ENCODE data around the gene CYB561. TPM values are rescaled to one million over a fixed set of nuclear protein-coding genes. Genes with fewer than 3 reads are reported as not detected.

Gene CYB561
- total and polyA plus RNA-seq, 4 donors = 41.2 to 97.9 (median 45.8) TPM

DNA sequence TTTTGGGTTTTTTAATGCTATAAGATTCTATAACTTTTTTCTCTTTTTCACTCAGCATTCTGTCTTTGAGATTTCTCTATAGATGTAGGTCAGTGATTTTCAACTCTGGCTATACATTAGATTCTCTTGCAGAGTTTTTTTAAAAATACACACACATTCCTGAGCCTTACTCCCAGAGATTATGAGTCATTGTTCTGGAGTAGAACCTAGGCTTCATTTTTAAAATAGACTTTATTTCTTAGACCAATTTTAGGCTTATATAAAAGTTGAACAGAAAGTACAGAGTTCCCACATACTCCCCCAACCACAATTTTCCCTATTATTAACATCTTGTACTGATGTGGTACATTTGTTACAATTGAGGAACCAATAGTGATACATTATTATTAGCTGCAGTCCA is 63.3 kb downstream of the CYB561 start:
- no peak overlapping the region for H3K9ac ChIP-seq (ENCODE audit: insufficient read depth in 1 of 2, low read length in 2 of 2)
- DNase-seq (no peak), ATAC-seq (ENCODE audit: insufficient read depth, low FRiP score) (no peak)
- TF ChIP-seq, protein P1, sequence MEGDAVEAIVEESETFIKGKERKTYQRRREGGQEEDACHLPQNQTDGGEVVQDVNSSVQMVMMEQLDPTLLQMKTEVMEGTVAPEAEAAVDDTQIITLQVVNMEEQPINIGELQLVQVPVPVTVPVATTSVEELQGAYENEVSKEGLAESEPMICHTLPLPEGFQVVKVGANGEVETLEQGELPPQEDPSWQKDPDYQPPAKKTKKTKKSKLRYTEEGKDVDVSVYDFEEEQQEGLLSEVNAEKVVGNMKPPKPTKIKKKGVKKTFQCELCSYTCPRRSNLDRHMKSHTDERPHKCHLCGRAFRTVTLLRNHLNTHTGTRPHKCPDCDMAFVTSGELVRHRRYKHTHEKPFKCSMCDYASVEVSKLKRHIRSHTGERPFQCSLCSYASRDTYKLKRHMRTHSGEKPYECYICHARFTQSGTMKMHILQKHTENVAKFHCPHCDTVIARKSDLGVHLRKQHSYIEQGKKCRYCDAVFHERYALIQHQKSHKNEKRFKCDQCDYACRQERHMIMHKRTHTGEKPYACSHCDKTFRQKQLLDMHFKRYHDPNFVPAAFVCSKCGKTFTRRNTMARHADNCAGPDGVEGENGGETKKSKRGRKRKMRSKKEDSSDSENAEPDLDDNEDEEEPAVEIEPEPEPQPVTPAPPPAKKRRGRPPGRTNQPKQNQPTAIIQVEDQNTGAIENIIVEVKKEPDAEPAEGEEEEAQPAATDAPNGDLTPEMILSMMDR (IDR thresholded peaks at IDR 0.05; ENCODE audit: control extremely low read depth, extremely low read depth) = no peak
- no peak overlapping the region for H3K4me3 ChIP-seq
- H3K9me3 ChIP-seq (ENCODE audit: control insufficient read depth in 4 of 4, insufficient read depth in 3 of 4, low read length in 3 of 4) = no peaks in the 10 kb centered on the region
- peaks cover 0 to 18% (median 0%) of the 10 kb centered on the region in 5 donors for H3K4me1 ChIP-seq (ENCODE audit: control insufficient read depth in 5 of 5, insufficient read depth in 5 of 5, low read length in 5 of 5)
- no peaks in the 10 kb centered on the region for H3K27me3 ChIP-seq (ENCODE audit: control insufficient read depth in 3 of 3, insufficient read depth in 3 of 3, low read length in 2 of 3)
- no peak overlapping the region for H3K27ac ChIP-seq (ENCODE audit: low read depth in 1 of 2, low read length in 1 of 2)
- H3K36me3 ChIP-seq (ENCODE audit: control insufficient read depth in 4 of 4, insufficient read depth in 4 of 4, low read length in 4 of 4) = peaks cover 0 to 16% (median 3%) of the 10 kb centered on the region in 4 donors

Small RNAs within 50 kb of the gene (small RNA-seq; reads per million reads assigned to genes)
- gene AC005828.6 (ENCODE audit: low replicate concordance) = not detected

Other genes starting within 250 kb of the CYB561 start
- 10 to 100 TPM; 48.5 to 87.3 TPM for gene ACE, start 30.8 kb upstream of the CYB561 start, total RNA-seq
- 10 to 100 TPM in 1 of 2 donors, 1 to 10 TPM in 1; 5.5 to 22.1 TPM for gene ACE, start 30.8 kb upstream of the CYB561 start, polyA plus RNA-seq
- 1 to 10 TPM in 1 of 2 donors, under 1 TPM in 1; 0.55 to 1.6 TPM for gene KCNH6, start 77.1 kb upstream of the CYB561 start, total RNA-seq
- under 1 TPM; 0.05 to 0.06 TPM for gene KCNH6, start 77.1 kb upstream of the CYB561 start, polyA plus RNA-seq
- gene DCAF7, start 104.2 kb upstream of the CYB561 start, total RNA-seq = 10 to 100 TPM; 58.7 to 76.6 TPM
- gene DCAF7, start 104.2 kb upstream of the CYB561 start, polyA plus RNA-seq = 10 to 100 TPM; 21.7 to 29.5 TPM
- gene TACO1, start 154.6 kb upstream of the CYB561 start, total RNA-seq = 10 to 100 TPM; 11.1 to 20.7 TPM
- 10 to 100 TPM; 16.9 to 18.1 TPM for gene TACO1, start 154.6 kb upstream of the CYB561 start, polyA plus RNA-seq
- 10 to 100 TPM; 50.1 to 56.3 TPM for gene MAP3K3, start 176.1 kb upstream of the CYB561 start, total RNA-seq
- 10 to 100 TPM; 24.5 to 33.0 TPM for gene MAP3K3, start 176.1 kb upstream of the CYB561 start, polyA plus RNA-seq

Measured in lung (tissue), 13 donors.